Muscle layer of duodenum (tissue), 2 donors: ENCODE results near the gene GNG13.
"Not testable (repeated sequence)": the region's sequence is repeated elsewhere in the genome, so short reads cannot be mapped to it uniquely, and the experiment has no call there.

ENCODE experiments used
- H3K27ac ChIP-seq: one replicate; pipeline ENCODE4 v1.7.0; 2013; ENCODE audit warnings: mild to moderate bottlenecking, low read length
- H3K27me3 ChIP-seq: one replicate; pipeline ENCODE4 v1.7.0; 2013; ENCODE audit warnings: low read depth, mild to moderate bottlenecking, control low read depth, low read length
- H3K36me3 ChIP-seq, 2 donors: one replicate each; pipeline ENCODE4 v1.7.0; 2013; ENCODE audit warnings: low read length in 2 of 2, control low read depth in 1 of 2, mild to moderate bottlenecking in 1 of 2; ENCODE audit not compliant: insufficient read depth in 2 of 2, control insufficient read depth in 1 of 2
- H3K4me1 ChIP-seq, 2 donors: one replicate each; pipeline ENCODE4 v1.7.0; 2013; ENCODE audit warnings: low read length in 2 of 2, mild to moderate bottlenecking in 2 of 2, control low read depth in 1 of 2, moderate library complexity in 1 of 2; ENCODE audit not compliant: insufficient read depth in 2 of 2, control insufficient read depth in 1 of 2
- H3K4me3 ChIP-seq, 2 donors: one replicate each; pipeline ENCODE4 v1.7.0; 2013; ENCODE audit warnings: low read length in 2 of 2, low read depth in 1 of 2, mild to moderate bottlenecking in 1 of 2
- H3K9me3 ChIP-seq, 2 donors: one replicate each; pipeline ENCODE4 v1.7.0; 2013; ENCODE audit warnings: low read length in 2 of 2, control low read depth in 1 of 2, mild to moderate bottlenecking in 1 of 2; ENCODE audit not compliant: control insufficient read depth in 1 of 2
- donor health status: healthy.

Gene GNG13

GRCh38 chr16:780296-780695, 20.2 kb downstream of the GNG13 start:
- H3K27me3 ChIP-seq: no peaks in the 10 kb centered on the region

GRCh38 chr16:779561-779960, 21.0 kb downstream of the GNG13 start:
- Histone ChIP-seq H3K4me1 (peaks cover 0 to 5% of the 10 kb centered on the region in 2 donors), H3K9me3 (no peaks in the 10 kb centered on the region), H3K27ac (no peak overlapping the region), H3K4me3 (no peak overlapping the region), H3K27me3 (no peaks in the 10 kb centered on the region), H3K36me3 (no peaks in the 10 kb centered on the region)

More at GRCh38 chr16:780296-780695, 20.2 kb downstream of the GNG13 start:
- H3K9me3 ChIP-seq: no peaks in the 10 kb centered on the region
- peaks cover 0 to 5% of the 10 kb centered on the region in 2 donors for H3K4me1 ChIP-seq
- no peak overlapping the region for H3K4me3 ChIP-seq
- no peak overlapping the region for H3K27ac ChIP-seq
- H3K36me3 ChIP-seq: no peaks in the 10 kb centered on the region

DNA sequence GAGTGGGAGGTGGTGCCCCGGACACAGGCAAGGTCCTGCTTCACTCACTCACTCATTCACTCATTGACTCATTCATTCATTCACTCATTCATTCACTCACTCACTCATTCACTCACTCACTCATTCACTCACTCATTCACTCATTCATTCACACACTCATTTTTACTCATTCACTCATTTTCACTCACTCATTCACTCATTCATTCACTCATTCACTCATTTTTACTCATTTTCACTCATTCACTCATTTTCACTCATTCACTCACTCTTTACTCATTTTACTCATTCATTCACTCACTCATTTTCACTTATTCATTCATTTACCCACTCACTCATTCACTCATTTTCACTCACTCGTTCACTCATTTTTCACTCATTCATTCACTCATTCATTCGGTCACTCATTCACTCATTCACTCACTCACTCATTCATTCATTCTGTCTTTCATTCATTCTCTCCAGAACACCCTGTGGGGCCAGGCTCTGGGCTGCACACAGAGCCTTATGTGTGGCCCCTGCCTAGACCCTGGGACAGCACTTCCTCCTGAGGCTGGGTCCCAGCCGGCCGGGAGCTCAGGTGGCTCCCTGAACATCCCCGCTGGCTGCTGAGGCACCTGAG, 21.5 kb downstream of the GNG13 start:
- Histone ChIP-seq H3K9me3 (no peaks in the 10 kb centered on the region), H3K36me3 (no peaks in the 10 kb centered on the region), H3K4me1 (peaks cover 0 to 5% of the 10 kb centered on the region in 2 donors), H3K27ac (no peak overlapping the region), H3K4me3 (no peak overlapping the region), H3K27me3 (no peaks in the 10 kb centered on the region)

DNA sequence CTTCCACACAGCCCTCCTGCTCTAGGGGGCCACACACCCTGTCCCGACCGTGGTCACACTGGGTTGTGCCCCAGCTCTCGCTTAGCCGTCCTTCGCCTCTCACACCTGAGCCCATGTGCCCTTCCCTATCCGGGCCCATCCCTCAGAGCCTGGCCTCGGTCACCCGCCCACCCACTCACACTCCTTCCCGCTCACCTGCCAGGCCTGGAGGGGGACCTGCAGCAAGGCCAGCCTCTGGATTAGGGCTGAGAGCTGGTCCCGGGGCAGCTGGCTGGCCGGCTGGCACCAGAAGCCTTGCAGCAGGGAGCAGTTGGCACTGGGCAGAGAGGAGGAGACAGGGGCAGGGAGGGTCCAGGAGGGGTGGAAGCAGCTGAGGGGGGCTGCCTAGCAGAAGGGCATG, 22.1 kb downstream of the GNG13 start:
- peaks cover 0 to 1% of the 10 kb centered on the region in 2 donors for H3K4me1 ChIP-seq
- no peaks in the 10 kb centered on the region for H3K9me3 ChIP-seq
- H3K27ac ChIP-seq: no peak overlapping the region
- no peaks in the 10 kb centered on the region for H3K36me3 ChIP-seq
- no peaks in the 10 kb centered on the region for H3K27me3 ChIP-seq
- no peak overlapping the region for H3K4me3 ChIP-seq

DNA sequence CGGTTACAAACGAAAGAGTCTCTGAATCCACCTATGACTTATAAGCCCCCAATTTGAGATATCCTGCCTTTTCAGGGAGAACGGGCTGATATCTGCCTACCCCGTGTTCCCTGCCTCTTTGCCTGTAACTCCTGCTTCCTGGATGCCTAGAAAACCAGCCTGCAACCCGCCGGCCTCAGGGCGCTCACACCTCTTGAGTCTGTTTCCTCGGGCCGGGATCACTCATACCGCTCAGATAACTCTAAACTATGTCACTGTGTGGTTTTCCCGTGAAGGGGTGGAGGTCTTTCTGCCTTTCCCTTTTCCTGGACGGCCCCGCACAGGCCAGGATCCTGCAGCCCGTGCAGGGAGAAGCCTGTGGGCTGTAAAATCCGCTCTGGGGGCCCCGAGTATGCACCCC, 22.7 kb downstream of the GNG13 start:
- H3K27me3 ChIP-seq: no peaks in the 10 kb centered on the region
- H3K9me3 ChIP-seq: no peaks in the 10 kb centered on the region
- H3K4me1 ChIP-seq: no peaks in the 10 kb centered on the region

DNA sequence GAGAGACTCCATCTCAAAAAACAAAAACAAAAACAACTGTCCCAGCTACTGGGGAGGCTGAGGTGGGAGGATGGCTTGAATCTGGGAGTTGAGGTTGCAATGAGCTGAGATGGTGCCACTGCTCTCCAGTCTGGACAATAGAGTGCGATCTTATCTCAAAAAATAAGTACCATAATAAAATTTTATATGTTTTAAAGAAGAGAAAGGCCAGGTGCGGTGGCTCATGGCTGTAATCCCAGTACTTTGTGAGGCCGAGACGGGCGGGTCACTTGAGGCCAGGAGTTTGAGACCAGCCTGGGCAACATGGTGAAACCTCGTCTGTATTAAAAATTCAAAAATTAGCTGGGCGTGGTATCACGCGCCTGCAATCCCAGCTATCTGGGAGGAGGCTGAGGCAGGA, 23.7 kb downstream of the GNG13 start:
- Histone ChIP-seq H3K4me3 (no peak overlapping the region), H3K4me1 (no peaks in the 10 kb centered on the region), H3K9me3 (no peaks in the 10 kb centered on the region), H3K27ac (no peak overlapping the region), H3K27me3 (no peaks in the 10 kb centered on the region), H3K36me3 (no peaks in the 10 kb centered on the region)

More for the DNA sequence above, 22.7 kb downstream of the GNG13 start:
- H3K4me3 ChIP-seq: no peak overlapping the region
- H3K27ac ChIP-seq: no peak overlapping the region
- H3K36me3 ChIP-seq: no peaks in the 10 kb centered on the region

- H3K4me3 ChIP-seq, H3K27me3 ChIP-seq, H3K36me3 ChIP-seq, H3K9me3 ChIP-seq, H3K27ac ChIP-seq, H3K4me1 ChIP-seq: not testable (repeated sequence)
Measured at GRCh38 chr16:776298-776697, 24.2 kb downstream of the GNG13 start.

DNA sequence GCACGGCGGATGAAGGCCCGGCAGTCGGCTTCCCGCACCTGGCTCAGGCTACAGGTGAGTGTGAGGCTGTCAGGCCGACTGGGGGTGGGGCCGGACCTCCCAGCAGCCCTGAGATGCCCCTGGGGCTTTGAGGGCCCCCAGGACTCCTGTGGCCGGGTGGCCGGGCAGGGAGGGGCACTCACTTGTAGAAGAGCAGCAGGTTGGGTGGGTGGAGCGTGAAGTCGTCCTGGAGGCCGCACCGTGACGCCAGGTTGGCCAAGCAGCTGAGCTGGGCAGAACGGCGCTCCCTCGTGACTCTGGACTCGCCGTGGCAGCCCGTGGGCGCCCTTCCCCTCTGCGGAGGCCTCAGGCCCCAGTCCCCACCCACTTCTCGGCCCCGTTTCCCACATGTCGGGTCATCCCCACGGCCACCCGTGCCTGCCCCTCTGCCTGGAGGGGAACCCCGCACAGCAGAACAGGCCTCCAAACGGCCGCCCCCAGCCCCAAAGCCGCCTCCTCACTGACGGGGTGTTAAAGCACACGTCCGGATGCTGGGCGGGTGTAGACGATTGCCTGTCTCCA, 25.2 kb downstream of the GNG13 start:
- no peaks in the 10 kb centered on the region for H3K27me3 ChIP-seq
- H3K36me3 ChIP-seq: no peaks in the 10 kb centered on the region

DNA sequence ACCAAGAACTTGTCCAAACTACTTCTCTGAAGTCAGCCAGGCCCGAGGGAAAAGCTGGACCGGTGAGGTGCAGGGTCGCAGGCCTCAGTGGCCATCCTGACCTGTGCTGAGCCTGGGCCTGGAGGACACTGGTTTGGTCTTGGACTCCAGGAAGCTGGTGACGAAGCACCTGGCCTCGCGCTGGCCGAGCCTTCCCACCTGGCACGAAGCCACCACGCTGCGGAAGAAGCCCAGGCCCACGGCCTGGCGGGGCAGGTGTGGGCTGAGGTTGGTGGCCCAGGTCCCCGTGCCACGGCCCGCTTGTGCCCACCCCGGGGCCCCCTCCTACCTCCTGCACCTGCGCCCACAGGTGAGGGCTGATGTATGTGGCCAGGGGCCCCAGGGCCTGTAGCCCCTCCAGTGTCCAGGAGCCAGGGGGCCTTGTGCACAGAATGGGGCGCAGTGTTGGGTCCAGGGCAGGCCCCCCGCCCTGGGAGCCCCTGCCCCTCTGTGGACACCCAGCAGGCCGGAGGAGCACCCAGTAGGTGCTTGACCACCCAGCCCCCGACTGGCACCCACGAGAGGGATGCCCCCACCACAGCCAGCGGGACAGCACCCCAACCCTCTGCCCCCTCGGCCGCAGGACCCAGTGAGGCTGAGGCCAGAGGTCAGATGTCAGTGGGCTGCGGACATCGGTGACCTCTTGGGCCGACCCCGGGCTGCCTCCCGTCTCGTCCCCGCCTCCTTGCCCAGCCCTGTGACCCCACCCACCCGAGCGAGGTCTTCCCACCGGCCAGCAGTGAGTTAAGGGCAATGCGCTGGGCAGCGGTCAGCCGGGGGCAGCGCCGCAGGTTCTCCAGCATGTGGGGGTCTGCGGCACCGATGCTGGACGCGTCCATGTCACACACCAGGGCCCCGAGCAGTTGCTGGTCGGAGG, 26.2 kb downstream of the GNG13 start:
- H3K9me3 ChIP-seq: no peaks in the 10 kb centered on the region

More for the DNA sequence above, 25.2 kb downstream of the GNG13 start:
- Histone ChIP-seq H3K27ac (no peak overlapping the region), H3K4me3 (no peak overlapping the region), H3K9me3 (no peaks in the 10 kb centered on the region), H3K4me1 (no peaks in the 10 kb centered on the region)

DNA sequence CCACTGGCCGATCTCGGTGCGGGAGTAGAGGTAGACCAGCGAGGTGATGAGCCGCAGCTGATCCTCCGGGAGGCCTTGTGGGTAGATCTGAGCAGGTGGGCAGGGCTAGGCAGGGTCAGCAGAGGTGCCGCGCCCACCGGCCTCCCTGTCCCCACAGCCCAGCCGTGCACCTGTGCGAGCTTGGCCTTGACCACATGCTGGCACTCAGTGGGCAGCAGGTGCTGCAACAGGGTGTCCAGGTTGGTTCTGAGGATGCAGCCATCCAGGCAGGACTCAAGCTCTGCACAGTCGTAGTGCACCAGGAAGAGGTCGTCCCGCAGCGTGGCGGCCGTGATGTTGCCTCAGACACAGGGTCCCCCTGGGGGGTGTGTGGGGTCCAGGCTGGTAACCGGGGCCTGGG, 27.6 kb downstream of the GNG13 start:
- no peaks in the 10 kb centered on the region for H3K4me1 ChIP-seq
- no peak overlapping the region for H3K4me3 ChIP-seq
- no peaks in the 10 kb centered on the region for H3K36me3 ChIP-seq
- no peak overlapping the region for H3K27ac ChIP-seq
- no peaks in the 10 kb centered on the region for H3K9me3 ChIP-seq
- H3K27me3 ChIP-seq: no peaks in the 10 kb centered on the region

More for the DNA sequence above, 26.2 kb downstream of the GNG13 start:
- H3K4me1 ChIP-seq: no peaks in the 10 kb centered on the region
- no peaks in the 10 kb centered on the region for H3K27me3 ChIP-seq
- H3K36me3 ChIP-seq: no peaks in the 10 kb centered on the region
- no peak overlapping the region for H3K27ac ChIP-seq
- no peak overlapping the region for H3K4me3 ChIP-seq

GRCh38 chr16:770411-770810, 30.1 kb downstream of the GNG13 start:
- no peaks in the 10 kb centered on the region for H3K9me3 ChIP-seq
- no peaks in the 10 kb centered on the region for H3K4me1 ChIP-seq
- H3K27ac ChIP-seq: no peak overlapping the region
- no peaks in the 10 kb centered on the region for H3K27me3 ChIP-seq
- H3K36me3 ChIP-seq: no peaks in the 10 kb centered on the region
- H3K4me3 ChIP-seq: no peak overlapping the region
